ENCODE data around the gene SYT13.

The SYT13 gene

GRCh38 chr11:45218705-45219104 lies 67.4 kb downstream of the SYT13 start:
- no peak for DNase-seq (ENCODE audit: low spot score)

GRCh38 chr11:45217991-45218390 lies 68.2 kb downstream of the SYT13 start:
- no peak for DNase-seq (ENCODE audit: low spot score)

- DNase-seq (ENCODE audit: low spot score), result no peak
Measured at GRCh38 chr11:45216901-45217300, 69.2 kb downstream of the SYT13 start.

- DNase-seq (ENCODE audit: low spot score), result no peak
Measured at GRCh38 chr11:45216031-45216430, 70.1 kb downstream of the SYT13 start.

GRCh38 chr11:45215098-45215865 lies 70.9 kb downstream of the SYT13 start:
- DNase-seq (ENCODE audit: low spot score), result no peak

GRCh38 chr11:45213717-45214116 lies 72.4 kb downstream of the SYT13 start:
- DNase-seq (ENCODE audit: low spot score), result no peak

- no peak for DNase-seq (ENCODE audit: low spot score)
Measured at GRCh38 chr11:45213316-45213665, 72.8 kb downstream of the SYT13 start.

GRCh38 chr11:45212566-45213315 lies 73.4 kb downstream of the SYT13 start:
- DNase-seq (ENCODE audit: low spot score), result no peak

GRCh38 chr11:45211732-45212131 lies 74.4 kb downstream of the SYT13 start:
- no peak for DNase-seq (ENCODE audit: low spot score)

- no peak for DNase-seq (ENCODE audit: low spot score)
Measured at GRCh38 chr11:45210846-45211245, 75.3 kb downstream of the SYT13 start.

- no peak for DNase-seq (ENCODE audit: low spot score)
Measured at GRCh38 chr11:45209891-45210699, 76.0 kb downstream of the SYT13 start.

GRCh38 chr11:45209000-45209879 lies 76.9 kb downstream of the SYT13 start:
- no peak for DNase-seq (ENCODE audit: low spot score)

GRCh38 chr11:45208135-45208534 lies 78.0 kb downstream of the SYT13 start:
- no peak for DNase-seq (ENCODE audit: low spot score)

GRCh38 chr11:45205978-45206377 lies 80.2 kb downstream of the SYT13 start:
- no peak for DNase-seq (ENCODE audit: low spot score)

GRCh38 chr11:45204761-45205160 lies 81.4 kb downstream of the SYT13 start:
- DNase-seq (ENCODE audit: low spot score), result no peak

- no peak for DNase-seq (ENCODE audit: low spot score)
Measured at GRCh38 chr11:45193695-45194094, 92.4 kb downstream of the SYT13 start.

All from CD4-positive, alpha-beta T cell treated with Interleukin-2 at 100 ng/mL for 4 hours (primary cell).